Lung (tissue), 12 donors: ENCODE data around the gene PHOSPHO1. TPM values are rescaled to one million over a fixed set of nuclear protein-coding genes. Genes with fewer than 3 reads are reported as not detected.
A peak's percentile ranks its signal among the peaks of the same experiment; 100 is the strongest.
"Not testable (repeated sequence)": the region's sequence is repeated elsewhere in the genome, so short reads cannot be mapped to it uniquely, and the experiment has no call there.

ENCODE experiments used
- ATAC-seq: fragments of 200-7000 bp; cut with Tn5 transposase; one replicate; pipeline ENCODE4 v1.9.1; 2020; ENCODE audit warnings: moderate number of reproducible peaks; ENCODE audit not compliant: insufficient read depth, low FRiP score
- DNase-seq, 3 donors: peaks; one replicate each; pipeline ENCODE4 v3.0.0-alpha.2; 2013 to 2017
- H3K27ac ChIP-seq, 2 donors: one replicate each; pipeline ENCODE4 v1.5.1; 2013; ENCODE audit warnings: mild to moderate bottlenecking in 2 of 2, moderate library complexity in 2 of 2, control low read depth in 1 of 2, inconsistent platforms in 1 of 2, low read depth in 1 of 2, low read length in 1 of 2
- H3K27me3 ChIP-seq, 3 donors: one replicate each; pipeline ENCODE4 v1.5.1; 2013; ENCODE audit warnings: low read length in 2 of 3; ENCODE audit not compliant: control insufficient read depth in 3 of 3, insufficient read depth in 3 of 3
- H3K36me3 ChIP-seq, 4 donors: one replicate each; pipeline ENCODE4 v1.5.1; 2013; ENCODE audit warnings: low read length in 4 of 4, mild to moderate bottlenecking in 1 of 4, moderate library complexity in 1 of 4; ENCODE audit not compliant: control insufficient read depth in 4 of 4, insufficient read depth in 4 of 4
- H3K4me1 ChIP-seq, 5 donors: one replicate each; pipeline ENCODE4 v1.5.1; 2013; ENCODE audit warnings: low read length in 5 of 5, mild to moderate bottlenecking in 2 of 5, moderate library complexity in 1 of 5; ENCODE audit not compliant: control insufficient read depth in 5 of 5, insufficient read depth in 5 of 5
- H3K4me3 ChIP-seq: one replicate; pipeline ENCODE4 v1.5.1; 2013; ENCODE audit warnings: mild to moderate bottlenecking, control low read depth, moderate library complexity
- H3K9ac ChIP-seq, 2 donors: one replicate each; pipeline ENCODE4 v1.5.1; 2013; ENCODE audit warnings: low read length in 2 of 2, control low read depth in 1 of 2; ENCODE audit not compliant: insufficient read depth in 1 of 2
- H3K9me3 ChIP-seq, 4 donors: one replicate each; pipeline ENCODE4 v1.5.1; 2013; ENCODE audit warnings: low read length in 3 of 4, mild to moderate bottlenecking in 1 of 4, moderate library complexity in 1 of 4; ENCODE audit not compliant: control insufficient read depth in 4 of 4, insufficient read depth in 3 of 4
- CTCF ChIP-seq: IDR thresholded peaks from 2 replicates; pipeline ENCODE4 v1.5.1; 2012; ENCODE audit warnings: mild to moderate bottlenecking; ENCODE audit errors: control extremely low read depth, extremely low read depth
- WGBS, 2 donors: extraction: QIAGEN DNeasy Blood & Tissue Kit; methylation state at CpG; one replicate each; pipeline ENCODE4 v1.1.7; 2013; 5-methylcytosine and 5-hydroxymethylcytosine counted together
- polyA plus RNA-seq, 2 donors: library from polyadenylated mRNA; stranded (reverse); fragments of 200-250 nt; gene quantifications; one replicate each; pipeline ENCODE4 v1.2.1, GENCODE V29; 2013
- total RNA-seq, 2 donors: library from RNA; depleted of rRNA in 1 of 2; stranded (reverse); fragments of >200 nt in 1 of 2; gene quantifications; one replicate each; pipeline ENCODE4 v1.2.1, GENCODE V29; 2014 to 2021
- donor health status: control.
- donor health status: control.
- donor health status: Bipolar disorder and iron deficiency.
- donor health status: healthy.
- donor health status: DM: yes; HTN: yes; CAD: no.

The PHOSPHO1 gene
- total and polyA plus RNA-seq, 4 donors, result 0.37 to 10.2 (median 1.9) TPM

DNA sequence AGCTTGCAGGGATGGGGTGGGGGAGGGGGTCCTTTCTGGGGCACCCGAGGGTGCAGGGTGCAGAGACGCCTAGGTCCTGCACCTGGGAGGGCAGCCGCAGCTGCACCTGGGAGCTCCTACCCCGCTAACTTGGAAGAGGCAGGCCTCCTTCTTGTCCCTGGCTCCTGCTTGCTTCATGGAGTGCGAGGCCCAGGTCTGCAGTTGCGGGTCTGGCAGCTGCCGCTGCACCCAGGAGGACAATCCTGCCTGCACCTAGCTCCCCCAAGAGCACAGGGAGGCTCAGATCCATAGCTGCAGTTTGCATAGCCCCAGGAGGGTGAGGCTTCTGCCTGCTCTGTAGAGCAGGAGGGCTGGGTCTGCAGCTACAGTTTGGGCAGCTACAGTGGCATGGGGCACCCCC, 46.8 kb downstream of the PHOSPHO1 start:
- H3K9ac ChIP-seq, result no peak overlapping the region
- WGBS, 2 donors, result 90 to 92% methylated on average over 7 of the region's 7 CpGs
- peaks cover 0 to 9% (median 0%) of the 10 kb centered on the region in 4 donors for H3K9me3 ChIP-seq
- no peak overlapping the region for H3K4me3 ChIP-seq
- no peak for TF ChIP-seq CTCF
- no peaks in the 10 kb centered on the region for H3K27me3 ChIP-seq
- ATAC-seq, result no peak
- no peaks in the 10 kb centered on the region for H3K4me1 ChIP-seq
- H3K27ac ChIP-seq, result no peak overlapping the region
- no peaks in the 10 kb centered on the region for H3K36me3 ChIP-seq
- DNase-seq, result no peak

- Histone ChIP-seq H3K27ac (no peak overlapping the region), H3K9me3 (peaks cover 0 to 9% (median 0%) of the 10 kb centered on the region in 4 donors), H3K4me1 (no peaks in the 10 kb centered on the region), H3K27me3 (no peaks in the 10 kb centered on the region), H3K9ac (no peak overlapping the region), H3K4me3 (no peak overlapping the region), H3K36me3 (no peaks in the 10 kb centered on the region)
- no peak for TF ChIP-seq CTCF
- DNase-seq, result no peak
- WGBS, 2 donors, result 89 to 93% methylated on average over 5 of the region's 5 CpGs
- no peak for ATAC-seq
These were observed 47.2 kb downstream of the PHOSPHO1 start for GRCh38 chr17:49183341-49183740.

GRCh38 chr17:49180998-49181635, 49.5 kb downstream of the PHOSPHO1 start:
- 76 to 81% methylated on average over 6 of the region's 6 CpGs for WGBS, 2 donors
- H3K27ac ChIP-seq, result no peak overlapping the region
- no peak for TF ChIP-seq CTCF
- no peaks in the 10 kb centered on the region for H3K36me3 ChIP-seq
- no peaks in the 10 kb centered on the region for H3K27me3 ChIP-seq
- H3K9me3 ChIP-seq, result peaks cover 0 to 18% (median 10%) of the 10 kb centered on the region in 4 donors
- H3K9ac ChIP-seq, result no peak overlapping the region
- no peak overlapping the region for H3K4me3 ChIP-seq
- DNase-seq (no peak), ATAC-seq (no peak)
- H3K4me1 ChIP-seq, result no peaks in the 10 kb centered on the region

- peak; percentile 79 for TF ChIP-seq CTCF
- Histone ChIP-seq H3K27ac (no peak overlapping the region), H3K4me1 (no peaks in the 10 kb centered on the region), H3K9me3 (peaks cover 0 to 22% (median 15%) of the 10 kb centered on the region in 4 donors), H3K4me3 (no peak overlapping the region), H3K36me3 (no peaks in the 10 kb centered on the region), H3K9ac (no peak overlapping the region), H3K27me3 (no peaks in the 10 kb centered on the region)
- 13 to 15% methylated on average over 5 of the region's 5 CpGs for WGBS, 2 donors
- ATAC-seq (no peak), DNase-seq (peak; percentile 32 to 45 (median 34))
These were observed 50.3 kb downstream of the PHOSPHO1 start for GRCh38 chr17:49180303-49180702.

GRCh38 chr17:49175978-49176377, 54.6 kb downstream of the PHOSPHO1 start:
- DNase-seq, H3K27ac ChIP-seq, H3K4me1 ChIP-seq, H3K4me3 ChIP-seq, H3K9ac ChIP-seq, H3K36me3 ChIP-seq, ATAC-seq, H3K27me3 ChIP-seq: not testable (repeated sequence)
- WGBS, 2 donors, result 85 to 86% methylated on average over 11 of the region's 11 CpGs
- H3K9me3 ChIP-seq, result peaks cover 0 to 16% (median 15%) of the 10 kb centered on the region in 4 donors
